ENCODE data around the gene WFIKKN1.
A peak's percentile ranks its signal among the peaks of the same experiment; 100 is the strongest.

Gene WFIKKN1

DNA sequence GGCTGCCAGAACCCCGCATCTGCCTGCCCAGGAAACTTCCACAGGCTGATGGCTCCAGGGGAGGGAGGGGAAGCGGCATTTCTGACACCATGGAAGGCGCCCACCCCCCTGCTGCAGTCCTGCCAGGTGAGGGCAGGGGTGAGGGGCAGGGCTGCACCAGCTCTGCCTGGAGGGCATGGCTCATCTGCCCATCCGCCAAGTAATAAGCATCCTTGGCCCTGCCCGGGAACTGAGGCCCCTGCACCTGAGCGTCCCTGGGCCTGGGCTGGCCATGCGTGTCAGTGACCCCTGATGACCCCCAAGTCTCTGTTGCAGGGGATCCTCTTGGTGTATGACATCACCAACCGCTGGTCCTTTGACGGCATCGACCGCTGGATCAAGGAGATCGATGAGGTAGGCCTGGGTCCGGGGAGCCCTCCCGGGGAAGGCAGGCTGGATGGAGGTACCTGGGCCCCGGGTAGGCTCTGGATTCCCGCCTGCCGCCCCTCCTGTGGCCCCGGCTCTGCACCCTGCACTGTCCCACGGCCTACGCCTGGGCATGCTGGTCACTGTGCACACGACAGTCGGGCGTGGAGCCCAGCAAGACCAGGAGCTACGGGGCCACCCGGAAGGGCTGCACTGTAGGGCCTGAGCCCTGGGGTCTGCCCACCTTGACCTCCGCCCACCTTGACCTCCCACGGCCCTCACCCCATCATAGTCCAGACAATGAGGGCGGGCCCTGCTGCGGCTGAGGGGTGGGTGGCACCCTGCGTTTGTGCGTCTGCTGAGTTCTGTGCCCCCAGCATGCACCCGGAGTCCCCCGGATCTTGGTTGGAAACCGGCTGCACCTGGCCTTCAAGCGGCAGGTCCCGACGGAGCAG lies 5.4 kb upstream of the WFIKKN1 start:
- DNase-seq = no peak

GRCh38 chr16:625977-626765 lies 4.6 kb upstream of the WFIKKN1 start:
- DNase-seq = no peak

GRCh38 chr16:626787-627453 lies 3.9 kb upstream of the WFIKKN1 start:
- DNase-seq = no peak

GRCh38 chr16:627454-628239 lies 3.1 kb upstream of the WFIKKN1 start:
- no peak for DNase-seq

DNA sequence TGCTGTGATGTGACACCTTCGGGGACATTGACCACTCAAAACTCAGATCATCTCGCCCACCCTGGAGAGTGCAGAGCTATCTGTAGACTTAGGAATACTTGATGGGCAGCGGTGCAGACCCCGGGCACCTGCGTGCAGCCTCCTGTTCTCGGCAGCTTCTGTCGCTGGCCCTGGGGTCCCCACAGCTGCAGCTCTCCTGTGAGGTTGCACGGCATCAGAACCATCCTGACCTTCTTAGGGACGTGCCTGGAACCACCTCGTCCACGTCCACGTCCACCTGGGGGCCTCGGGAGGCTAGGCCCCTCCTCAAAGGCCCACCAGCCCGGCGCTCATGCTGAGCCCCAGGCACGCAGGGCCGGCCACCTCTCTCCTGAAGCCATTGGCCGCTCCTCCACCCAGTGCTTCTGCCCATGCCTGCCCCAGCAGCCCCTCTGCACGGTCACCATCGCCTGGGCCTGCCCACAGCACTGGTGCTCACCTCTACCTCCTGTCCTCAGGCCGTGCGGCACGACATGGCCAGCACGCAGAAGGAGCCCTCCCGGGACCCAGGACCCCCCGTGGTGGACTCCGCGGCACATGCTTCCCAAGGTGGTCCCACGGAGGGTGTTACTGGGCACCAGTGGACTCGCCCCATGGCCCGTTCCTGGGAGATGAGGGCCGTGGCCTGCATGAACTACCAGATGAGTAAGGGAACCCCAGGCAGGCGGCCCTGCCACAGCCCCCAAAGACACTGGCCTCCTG lies 2.3 kb upstream of the WFIKKN1 start:
- DNase-seq = no peak

DNA sequence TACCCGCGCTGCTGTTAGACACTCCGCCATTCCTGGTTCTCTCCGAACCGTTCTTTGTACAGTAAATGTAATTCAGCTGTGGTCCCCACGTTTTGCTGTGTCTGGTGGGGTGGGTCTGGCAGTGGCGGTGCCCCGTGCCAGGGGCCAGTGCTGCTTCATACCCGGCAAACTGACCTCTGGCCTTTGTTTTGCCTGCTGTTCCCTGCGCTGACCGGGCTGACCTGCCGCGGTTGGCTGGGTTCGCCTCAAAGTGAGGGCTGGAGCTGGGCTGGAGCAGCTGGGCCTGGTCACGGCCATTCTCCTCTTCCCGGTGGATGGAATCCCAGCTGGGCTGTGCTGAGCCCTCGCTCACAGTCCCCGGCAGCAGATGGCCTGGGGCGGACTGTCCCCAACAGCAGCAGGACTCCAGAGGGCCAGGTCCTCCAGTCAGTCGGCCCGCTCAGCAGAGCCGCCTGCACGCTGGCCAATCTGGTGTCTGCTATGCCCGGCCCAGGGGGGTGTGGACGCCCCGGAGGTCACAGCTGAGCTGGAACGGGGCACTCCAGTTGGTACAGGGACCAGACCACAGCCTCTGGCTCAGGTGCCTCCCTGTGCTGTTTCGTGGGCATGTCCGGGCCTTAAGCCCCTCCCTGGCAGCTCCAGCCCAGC lies 1.5 kb upstream of the WFIKKN1 start:
- no peak for DNase-seq

DNA sequence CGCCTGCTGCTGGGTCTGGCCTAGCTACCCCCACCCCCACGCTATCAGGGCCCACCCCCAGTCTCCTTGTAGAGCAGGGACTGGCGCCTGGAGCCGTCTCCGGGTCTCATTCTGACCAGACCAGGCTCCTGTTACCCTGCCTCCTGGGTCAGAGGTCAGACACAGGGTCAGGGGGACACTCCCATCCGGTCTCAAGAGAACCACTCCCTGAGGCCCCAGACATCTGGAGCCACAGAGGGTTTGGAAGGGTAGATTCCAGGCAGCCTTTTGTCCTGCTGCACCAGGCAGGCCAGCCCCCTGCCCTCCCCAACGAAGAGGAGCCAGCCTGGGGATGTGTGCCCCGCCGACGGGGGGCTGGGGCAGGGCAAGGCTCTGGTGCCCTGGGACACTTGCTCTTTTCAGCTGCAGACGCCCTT lies 944 bp upstream of the WFIKKN1 start:
- DNase-seq = no peak

- DNase-seq = no peak
These were observed 453 bp upstream of the WFIKKN1 start for GRCh38 chr16:630249-630814.

- DNase-seq = no peak
These were observed 1.1 kb downstream of the WFIKKN1 start for GRCh38 chr16:631808-632358.

GRCh38 chr16:632486-633335 lies 1.9 kb downstream of the WFIKKN1 start:
- DNase-seq = no peak

DNA sequence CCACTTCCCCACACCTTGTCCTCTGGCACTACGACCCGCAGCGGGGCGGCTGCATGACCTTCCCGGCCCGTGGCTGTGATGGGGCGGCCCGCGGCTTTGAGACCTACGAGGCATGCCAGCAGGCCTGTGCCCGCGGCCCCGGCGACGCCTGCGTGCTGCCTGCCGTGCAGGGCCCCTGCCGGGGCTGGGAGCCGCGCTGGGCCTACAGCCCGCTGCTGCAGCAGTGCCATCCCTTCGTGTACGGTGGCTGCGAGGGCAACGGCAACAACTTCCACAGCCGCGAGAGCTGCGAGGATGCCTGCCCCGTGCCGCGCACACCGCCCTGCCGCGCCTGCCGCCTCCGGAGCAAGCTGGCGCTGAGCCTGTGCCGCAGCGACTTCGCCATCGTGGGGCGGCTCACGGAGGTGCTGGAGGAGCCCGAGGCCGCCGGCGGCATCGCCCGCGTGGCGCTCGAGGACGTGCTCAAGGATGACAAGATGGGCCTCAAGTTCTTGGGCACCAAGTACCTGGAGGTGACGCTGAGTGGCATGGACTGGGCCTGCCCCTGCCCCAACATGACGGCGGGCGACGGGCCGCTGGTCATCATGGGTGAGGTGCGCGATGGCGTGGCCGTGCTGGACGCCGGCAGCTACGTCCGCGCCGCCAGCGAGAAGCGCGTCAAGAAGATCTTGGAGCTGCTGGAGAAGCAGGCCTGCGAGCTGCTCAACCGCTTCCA lies 2.7 kb downstream of the WFIKKN1 start:
- DNase-seq = no peak

DNA sequence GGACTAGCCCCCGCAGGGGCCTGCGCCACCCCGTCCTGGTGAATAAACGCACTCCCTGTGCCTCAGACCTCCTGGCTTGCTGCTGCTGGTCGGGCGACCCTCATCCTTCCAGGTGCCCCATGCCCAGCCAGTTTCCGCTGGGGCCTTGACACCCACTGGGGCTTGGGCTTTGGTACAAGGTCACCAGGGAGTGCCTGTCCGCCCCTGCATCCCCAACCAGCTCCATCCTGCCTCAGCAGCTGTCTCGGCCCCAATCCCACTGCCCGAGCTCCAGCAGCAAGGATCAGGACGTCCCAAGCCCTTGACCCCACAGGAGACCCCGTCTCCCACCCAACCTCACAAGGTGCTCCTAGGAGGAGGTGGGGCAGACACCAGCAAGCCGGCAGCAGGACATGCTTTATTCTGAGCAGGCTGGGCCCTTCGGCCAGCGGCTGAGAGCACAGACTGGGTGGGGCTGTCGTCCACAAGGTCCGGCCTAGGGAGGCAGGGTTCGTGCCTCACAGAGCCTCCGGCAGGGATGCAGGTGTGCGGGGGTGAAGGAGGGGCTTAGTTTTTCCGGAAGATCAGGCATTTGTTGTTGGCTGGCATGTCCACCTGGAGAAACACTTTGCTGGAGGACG lies 3.4 kb downstream of the WFIKKN1 start:
- DNase-seq = no peak

GRCh38 chr16:634996-635395 lies 4.2 kb downstream of the WFIKKN1 start:
- no peak for DNase-seq

DNA sequence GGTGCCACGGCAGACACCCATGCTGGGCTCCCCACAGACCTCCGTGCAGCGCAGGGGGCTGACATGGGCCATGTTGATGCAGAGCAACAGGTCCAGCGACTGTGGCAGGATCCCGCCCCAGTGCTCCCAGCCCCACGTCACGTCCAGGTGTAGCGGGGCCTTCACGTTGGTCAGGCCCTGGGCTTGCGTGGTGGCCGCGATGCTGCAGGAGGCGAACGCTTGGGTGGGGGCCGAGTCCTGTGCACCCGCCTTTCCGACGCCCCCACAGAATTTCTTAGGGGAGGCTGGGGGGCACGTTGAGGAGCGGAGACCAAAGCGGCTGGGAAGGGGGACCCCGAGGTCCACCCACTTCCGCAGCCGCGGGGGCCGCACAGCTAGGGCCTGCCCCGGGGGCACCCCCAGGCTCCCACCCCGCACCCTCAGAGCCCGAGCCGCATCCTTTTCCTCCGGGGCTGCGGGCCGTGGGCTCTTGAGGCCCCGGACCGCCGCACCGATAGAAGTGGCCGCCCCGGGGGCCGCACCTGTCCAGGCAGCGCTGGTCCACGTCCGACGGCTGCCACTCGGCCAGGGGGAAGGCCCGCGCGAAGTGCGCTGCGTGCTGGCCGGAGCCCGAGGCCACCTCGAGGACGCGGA lies 4.9 kb downstream of the WFIKKN1 start:
- peak in 1 of 2 experiments; percentile 29 for DNase-seq

DNA sequence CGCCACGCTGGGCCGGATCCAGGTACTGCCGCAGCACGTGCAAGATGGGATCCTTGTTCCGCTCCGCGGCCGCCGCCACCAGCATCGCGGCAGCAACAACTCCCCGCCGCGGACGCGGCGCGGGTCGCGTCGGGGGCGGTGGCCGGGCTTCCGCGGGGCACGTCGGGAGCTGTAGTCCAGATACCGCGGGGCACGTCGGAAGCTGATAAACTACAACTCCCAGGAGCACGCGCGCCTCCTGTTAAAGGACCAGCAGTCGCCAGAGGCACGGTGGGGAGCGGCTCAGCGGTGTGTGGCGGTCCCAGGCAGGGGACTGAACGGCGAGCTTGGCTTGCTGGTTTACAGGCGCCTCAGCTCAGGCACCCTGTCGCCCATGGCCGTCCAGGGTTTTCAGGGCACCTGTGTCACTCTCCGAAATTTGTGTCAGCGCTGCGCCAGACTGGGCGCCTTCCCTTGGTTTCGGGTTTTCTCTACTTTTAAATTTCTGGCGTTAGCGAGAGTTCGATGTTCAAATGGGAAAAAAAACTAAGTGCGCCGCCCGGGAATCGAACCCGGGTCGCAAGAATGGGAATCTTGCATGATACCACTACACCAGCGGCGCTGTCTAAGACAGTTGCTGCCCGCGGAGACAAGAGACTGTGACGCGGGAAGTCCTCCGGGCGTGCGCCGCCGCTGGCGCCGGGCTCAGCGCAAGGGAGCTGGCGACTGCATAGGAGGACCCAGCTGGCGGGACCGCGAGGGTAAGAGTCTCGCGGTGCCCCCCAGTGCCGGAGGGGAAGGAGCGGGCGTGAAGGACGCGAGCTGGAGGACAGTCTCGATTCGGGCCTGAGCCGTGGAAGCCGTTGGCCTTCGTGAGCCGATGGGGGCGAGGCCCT lies 5.7 kb downstream of the WFIKKN1 start, which contains the start of gene METTL26:
METTL26 (minus strand) TSS at position 100 of the 875 bp plus-strand sequence; CDS start at position 85, 15 bp downstream.
- peak; percentile 92 to 94 for DNase-seq

- DNase-seq = peak; percentile 86 to 89
These were observed 6.6 kb downstream of the WFIKKN1 start for GRCh38 chr16:637081-638018.
